ENCODE data around the gene ETV5.

Gene ETV5

DNA sequence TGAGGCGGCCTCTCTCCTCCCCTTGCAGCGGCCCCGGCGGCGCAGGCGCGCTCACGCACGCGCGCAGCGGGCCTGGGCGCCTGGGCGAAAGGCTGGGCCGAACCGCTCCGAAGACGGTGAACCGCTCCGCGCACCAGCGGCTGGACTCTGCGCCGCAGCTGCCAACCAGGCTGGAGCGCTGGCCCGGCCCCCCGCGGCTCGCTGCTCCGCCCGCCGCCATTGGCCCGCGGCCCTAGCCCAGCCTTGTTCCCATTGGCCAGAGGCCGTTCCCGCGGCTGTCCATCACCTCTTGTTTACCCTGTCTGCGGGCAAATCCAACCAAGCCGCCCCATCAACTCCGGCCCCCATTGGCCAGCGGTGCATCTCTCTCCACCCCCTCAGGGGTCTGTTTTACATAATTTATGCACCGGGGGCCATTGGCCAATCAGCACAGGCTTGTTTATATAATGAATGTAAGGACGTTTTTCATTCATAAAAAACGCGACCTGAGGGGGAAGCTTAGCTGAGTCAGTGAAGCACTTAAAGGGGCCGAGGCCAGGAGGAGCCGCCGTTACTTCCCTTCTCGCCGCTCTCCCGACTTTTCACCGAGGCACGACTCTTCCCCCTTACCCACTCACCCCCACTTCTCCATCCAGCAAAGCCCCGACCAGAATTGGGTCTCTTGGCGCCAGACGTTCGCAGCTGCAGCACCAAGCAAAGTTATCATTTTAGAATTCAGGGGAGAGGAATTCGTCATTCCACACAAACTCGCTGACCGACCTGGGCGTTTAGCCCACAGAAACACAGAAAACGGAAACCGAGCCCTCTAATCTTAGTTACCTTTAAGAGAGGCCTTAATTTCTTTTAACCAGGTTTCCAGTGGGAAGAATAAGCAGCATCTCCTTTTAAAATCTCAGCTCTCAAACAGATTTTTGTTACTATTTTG is at the start of gene ETV5:
ETV5 (minus strand) TSS at position 149 of the 925 bp plus-strand sequence. CDS start 3,221 bp downstream, outside the sequence.
- peak; percentile 96 for FAIRE-seq

DNA sequence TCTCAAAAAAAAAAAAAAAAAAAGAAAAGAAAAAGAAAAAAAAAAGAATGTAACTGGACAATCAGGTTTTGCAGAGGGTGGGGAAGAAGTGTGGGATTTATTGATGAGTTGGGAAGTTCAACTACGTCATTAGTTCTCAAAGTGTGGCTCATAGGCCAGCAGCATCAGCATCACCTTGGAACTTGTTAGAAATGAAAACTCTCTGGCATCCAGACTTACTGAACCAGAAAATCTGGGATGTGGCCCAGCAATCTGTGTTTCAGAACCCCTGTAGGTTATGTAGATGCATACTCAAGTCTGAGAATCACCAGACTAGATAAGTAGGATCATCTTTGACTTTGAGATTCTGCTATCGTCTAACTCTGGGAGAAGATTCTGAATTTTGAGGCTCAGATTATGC is 45.8 kb upstream of the ETV5 start:
- DNase-seq (ENCODE audit: extremely low spot score, insufficient read length, low read depth): no peak

More for the DNA sequence above, at the start of gene ETV5:
- peak; percentile 95 for DNase-seq (ENCODE audit: extremely low spot score, insufficient read length, low read depth)

DNA sequence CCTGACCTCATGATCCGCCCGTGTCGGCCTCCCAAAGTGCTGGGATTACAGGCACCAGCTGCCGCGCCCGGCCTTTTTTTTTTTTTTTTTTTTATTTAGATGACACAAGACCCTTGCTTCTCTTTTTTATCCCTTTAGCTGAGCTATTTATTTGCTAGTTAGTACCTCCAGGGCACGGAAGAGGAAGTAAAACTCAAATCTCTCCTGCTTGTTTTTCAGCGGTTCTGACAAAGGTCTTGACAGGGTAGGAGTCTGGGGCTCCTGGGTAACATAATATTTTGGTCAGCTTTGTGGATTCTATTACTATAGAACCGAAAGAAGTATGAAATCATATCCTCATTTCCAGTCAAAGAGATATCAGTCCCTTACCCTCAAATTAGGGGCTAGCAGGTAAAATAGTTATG is 44.0 kb upstream of the ETV5 start:
- DNase-seq (ENCODE audit: extremely low spot score, insufficient read length, low read depth) (peak; percentile 53), FAIRE-seq (peak; percentile 60)

More for the DNA sequence above, 45.8 kb upstream of the ETV5 start:
- FAIRE-seq: no peak

DNA sequence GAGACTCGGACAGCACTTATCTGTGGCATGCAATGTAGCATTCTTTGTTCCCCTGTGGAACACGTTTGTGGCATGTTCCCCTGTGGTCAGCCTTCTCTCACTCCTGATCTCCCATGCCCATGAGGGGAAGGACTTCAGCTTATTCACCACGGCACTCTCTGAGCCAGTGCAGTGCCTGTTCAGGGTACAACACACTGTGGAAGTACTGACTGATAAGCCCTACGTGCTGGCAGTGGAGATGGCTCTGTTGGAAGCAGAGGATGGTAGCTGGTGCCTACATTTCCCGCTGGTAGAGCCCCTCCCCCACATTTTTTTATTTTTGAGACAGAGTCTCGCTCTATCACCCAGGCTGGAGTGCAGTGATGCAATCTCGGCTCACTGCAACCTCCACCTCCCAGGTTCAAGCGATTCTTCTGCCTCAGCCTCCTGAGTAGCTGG is 43.5 kb upstream of the ETV5 start:
- DNase-seq (ENCODE audit: extremely low spot score, insufficient read length, low read depth): no peak
- FAIRE-seq: no peak

DNA sequence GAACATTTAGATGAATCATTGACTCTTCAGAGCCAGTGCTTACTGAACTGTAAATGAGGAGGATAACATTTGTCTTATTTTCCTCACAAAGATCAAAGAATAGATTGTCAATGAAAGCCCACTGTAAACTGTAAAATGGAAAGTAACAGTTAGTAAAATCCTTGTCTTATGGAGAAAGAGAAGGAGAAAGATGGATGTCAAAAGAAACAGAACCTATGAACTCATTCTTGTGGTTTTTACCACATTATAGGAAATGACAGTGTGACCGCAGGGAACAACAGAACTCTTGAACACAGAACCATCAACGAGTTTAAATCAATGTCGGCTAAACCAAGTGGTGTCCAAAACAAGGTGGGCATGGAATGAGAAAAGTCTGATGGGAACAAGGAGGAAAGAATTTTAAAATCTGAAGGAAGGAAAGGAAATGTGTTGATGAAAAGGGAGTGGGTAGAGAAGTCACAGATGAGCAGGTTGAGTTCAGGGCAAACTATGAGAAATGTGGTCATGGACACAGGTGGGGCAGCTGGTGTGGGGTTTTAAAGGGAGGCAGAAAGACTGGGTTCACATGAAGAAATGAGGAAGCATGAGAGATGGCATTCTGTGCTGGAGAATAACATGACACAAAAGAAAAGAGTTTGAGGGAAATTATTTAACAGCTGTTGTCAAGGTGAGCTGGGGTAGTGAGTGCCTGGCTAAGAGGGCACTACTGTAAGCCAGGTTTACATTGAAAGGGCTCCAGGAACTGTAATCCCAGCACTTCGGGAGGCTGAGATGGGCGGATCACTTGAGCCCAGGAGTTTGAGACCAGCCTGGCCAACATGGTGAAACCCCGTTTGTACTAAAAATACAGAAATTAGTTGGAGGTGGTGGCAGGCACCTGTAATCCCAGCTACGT is 42.4 kb upstream of the ETV5 start:
- FAIRE-seq (no peak), DNase-seq (ENCODE audit: extremely low spot score, insufficient read length, low read depth) (no peak)

DNA sequence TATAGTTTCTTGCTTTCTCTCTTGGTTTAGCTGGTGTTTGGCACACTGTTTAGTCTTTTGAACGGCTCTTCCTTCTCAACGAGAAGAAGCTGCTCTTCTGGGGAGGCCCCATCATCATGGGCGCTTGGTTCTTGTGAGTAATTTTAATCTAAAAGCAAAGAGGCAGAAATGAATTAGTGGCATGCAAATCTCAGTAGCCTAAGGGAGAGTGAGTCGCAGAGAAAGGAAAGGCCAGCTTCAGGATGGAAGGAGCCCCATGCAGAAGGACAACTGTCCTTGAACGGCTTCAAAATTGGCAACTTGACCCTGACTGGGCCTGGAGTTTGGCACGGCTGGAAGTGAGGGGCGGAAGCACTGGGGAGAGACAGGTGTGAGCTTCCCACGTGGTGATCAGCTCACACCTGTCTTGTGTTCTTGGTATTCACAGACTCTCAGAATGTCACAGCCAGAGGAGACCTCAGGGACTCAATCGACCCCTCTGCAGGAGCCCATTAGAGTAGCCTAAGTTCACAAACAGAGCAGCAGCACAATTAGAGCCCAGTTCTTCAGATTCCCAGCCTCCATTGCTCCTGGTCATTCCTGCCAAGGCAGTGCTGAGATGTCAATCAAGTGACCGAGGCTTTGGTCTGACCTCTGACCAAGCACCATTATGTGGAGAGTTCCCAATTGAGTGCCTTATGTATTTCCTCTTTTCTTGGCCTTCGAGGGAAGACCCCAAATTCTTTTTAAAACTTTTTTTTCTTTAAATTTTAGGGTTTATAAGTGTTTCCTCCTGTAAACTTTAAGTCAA is 41.3 kb upstream of the ETV5 start:
- FAIRE-seq (no peak), DNase-seq (ENCODE audit: extremely low spot score, insufficient read length, low read depth) (no peak)

DNA sequence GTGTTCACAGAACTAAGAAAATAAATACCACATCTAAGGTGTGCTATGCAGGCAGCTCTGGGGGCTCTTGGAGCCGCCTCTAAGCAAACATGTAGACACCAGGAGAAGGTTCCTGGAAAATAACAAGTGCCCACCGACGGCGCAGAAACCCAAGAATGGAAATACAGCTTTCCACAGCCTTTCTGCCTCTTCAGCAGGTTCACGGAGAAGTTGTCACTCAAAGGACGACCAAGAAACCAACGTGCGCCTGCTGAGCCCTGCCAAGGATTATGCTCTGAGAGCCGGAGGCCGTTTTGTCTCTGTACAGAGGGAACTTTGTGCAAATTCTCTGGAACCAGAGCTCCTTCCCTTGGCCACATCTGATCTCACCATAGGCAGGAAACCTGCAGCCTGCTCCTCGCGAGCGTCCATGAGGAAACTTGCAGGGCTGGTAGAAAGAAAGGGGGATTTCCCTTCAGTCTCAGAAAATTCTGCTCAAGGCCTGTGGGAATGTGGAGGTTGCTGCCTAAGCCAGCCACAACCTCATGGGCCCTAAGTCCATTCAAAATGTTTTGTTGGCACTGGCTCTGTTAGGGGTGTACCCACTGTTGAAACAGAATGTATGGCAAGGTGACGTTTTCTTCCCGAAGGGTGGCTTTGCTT is 40.6 kb upstream of the ETV5 start:
- no peak for FAIRE-seq
- no peak for DNase-seq (ENCODE audit: extremely low spot score, insufficient read length, low read depth)

DNA sequence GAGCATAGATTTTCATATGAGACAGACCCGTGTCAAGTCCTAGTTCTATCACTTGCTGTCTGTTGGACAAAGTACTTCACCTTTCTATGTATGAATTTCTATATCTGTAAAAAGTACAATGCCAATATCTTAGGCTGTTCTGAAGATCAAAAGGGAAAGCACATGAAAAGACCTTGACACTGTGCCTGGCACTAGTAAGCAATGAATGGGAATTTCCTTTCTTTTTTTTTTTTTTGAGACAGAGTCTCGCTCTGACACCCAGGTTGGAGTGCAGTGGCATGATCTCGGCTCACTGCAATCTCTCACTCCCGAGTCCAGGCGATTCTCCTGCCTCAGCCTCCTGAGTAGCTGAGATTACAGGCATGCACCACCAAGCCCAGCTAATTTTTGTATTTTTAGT is 35.4 kb upstream of the ETV5 start:
- DNase-seq (ENCODE audit: extremely low spot score, insufficient read length, low read depth) (no peak), FAIRE-seq (no peak)

DNA sequence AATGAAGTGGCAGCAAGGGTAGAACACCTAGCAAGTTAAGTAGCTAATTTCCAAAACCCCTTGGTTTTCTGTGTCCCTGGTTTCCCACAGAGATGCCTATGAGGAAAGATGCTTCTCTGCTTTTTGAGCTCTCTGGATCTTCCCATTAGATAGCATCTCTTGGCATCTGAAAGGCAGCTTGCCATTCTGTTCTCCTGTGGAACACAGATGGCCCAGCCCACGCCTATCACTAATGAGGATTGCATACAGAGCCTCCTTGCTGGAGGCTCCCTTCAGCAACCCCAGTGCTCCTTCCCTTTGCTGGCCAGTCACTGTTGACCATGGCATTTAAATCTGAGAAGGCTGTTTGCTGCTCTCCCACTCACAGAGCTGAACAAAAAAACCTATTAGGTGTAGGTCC is 34.4 kb upstream of the ETV5 start:
- FAIRE-seq (no peak), DNase-seq (ENCODE audit: extremely low spot score, insufficient read length, low read depth) (no peak)

DNA sequence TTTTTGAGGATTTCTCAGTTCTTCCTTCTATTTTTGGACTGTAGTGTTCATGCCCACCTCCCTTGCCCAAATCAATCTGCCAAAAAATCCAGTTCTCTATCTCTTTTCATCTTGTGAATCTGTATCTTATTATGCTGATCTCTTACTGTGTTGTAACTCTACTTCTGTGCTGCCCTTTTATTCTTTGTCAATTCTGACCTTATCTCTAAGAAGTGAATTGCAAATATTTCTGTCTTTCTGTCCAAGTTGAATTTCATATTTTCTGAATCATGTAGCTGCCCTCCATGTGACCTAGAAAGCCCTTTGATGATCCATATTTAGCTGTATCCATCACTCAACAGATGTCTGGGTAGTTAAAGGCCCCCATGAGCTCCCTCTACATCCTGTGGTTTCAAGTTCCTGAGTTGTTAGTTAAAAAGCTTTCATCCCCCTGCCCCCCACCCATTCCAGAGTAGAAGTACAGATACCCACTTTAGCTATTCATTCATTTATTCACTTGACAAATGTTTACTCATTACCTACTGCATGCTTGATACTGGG is 33.6 kb upstream of the ETV5 start:
- FAIRE-seq (no peak), DNase-seq (ENCODE audit: extremely low spot score, insufficient read length, low read depth) (no peak)

DNA sequence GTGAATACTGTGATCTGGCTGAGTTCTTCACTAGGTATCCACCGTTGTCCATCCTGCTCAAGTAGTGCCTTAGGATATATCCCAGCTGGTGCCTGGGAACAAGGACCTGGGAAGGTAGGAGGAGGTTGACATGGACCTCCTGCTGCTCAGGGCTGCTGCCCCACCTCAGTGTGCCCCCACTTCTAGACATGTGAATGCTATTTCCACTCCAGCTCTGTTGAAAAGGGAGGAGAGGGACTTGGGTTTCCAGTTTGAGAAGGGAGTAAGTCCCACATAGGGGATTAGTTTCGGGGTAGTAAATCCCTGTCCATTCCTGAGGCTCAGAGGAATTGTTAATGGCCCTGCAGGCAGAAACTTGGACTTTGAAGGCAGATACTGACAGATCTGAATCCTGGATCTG is 32.9 kb upstream of the ETV5 start:
- FAIRE-seq (no peak), DNase-seq (ENCODE audit: extremely low spot score, insufficient read length, low read depth) (no peak)

DNA sequence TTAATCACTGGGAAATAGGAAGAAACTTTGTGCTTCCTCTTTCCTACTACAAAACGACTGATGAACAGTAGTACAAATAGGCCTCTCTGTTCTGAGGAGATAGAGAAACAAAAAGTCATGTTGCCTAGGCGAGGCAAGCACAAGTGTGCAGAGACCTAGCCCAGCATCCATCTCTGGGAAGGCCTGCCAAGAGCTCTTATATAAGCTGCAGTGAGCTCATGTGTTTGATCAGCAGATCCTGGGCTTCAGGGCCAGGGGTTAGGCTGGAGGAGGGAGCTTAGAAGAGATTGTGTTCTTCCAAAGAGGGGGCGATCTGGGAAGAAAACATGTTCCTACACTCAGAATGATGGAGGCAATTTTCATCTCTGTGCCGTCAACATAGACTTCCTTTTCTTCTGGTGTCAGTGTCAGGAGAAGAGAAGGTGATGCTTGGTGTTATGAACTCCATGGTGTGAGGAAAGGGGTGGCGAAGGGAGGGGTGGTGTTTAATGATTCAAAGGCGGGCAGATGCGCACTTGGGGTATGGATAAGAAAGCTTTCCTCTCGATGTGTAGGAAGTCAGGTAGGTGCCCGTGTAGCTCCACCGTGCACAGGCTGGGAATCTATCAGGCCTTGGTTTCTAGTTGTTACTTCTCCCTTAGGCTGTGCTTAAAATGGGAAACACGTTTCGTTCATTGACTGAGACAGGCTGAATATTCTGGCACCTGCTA is 29.5 kb upstream of the ETV5 start:
- FAIRE-seq (no peak), DNase-seq (ENCODE audit: extremely low spot score, insufficient read length, low read depth) (no peak)

DNA sequence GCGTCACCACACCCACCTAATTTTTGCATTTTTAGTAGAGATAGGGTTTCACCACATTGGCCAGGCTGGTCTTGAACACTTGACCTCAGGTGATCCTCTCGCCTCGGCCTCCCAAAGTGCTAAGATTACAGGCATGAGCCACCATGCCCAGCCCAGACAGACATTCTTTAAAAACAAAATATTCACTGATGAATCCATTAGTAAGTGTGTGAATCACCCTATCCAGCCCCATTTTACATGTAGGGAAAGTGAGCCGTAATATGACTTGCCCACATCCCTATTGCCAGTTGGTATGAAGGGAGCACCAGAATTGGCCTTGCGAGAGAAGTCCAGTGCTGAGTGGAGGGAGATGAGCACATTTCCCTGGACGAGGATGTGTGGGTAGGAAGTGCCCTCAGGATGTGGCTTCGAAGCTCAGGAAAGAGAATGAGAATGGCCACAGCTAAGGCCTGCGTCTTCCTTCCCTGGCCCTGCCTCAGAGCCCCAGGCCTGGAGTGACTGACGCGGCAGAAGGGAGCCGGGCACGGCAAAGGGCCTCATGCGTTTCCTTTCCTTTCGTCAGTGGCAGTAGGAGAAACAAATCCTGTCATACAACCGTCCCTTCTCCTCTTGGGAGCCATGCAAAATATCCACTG is 28.3 kb upstream of the ETV5 start:
- DNase-seq (ENCODE audit: extremely low spot score, insufficient read length, low read depth): no peak
- FAIRE-seq: no peak

DNA sequence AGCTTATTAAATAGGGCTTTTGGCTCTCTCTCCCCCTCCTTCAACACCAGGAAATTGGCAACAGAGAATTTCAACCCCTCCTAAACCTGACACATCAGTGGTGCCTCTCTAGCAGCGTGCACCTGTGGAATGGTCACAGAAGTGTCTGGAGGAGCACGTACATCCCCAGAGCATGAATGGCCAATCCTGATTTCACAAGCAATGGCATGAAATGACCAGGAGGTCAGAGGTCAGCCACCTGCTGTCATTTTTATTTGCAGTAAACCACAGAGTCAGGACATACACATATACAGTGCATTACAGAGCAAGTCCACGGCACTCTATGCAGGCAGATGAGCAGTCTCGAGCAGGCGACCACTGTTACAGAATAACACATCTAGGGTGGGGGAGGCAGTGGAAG is 25.1 kb upstream of the ETV5 start:
- FAIRE-seq (no peak), DNase-seq (ENCODE audit: extremely low spot score, insufficient read length, low read depth) (no peak)

DNA sequence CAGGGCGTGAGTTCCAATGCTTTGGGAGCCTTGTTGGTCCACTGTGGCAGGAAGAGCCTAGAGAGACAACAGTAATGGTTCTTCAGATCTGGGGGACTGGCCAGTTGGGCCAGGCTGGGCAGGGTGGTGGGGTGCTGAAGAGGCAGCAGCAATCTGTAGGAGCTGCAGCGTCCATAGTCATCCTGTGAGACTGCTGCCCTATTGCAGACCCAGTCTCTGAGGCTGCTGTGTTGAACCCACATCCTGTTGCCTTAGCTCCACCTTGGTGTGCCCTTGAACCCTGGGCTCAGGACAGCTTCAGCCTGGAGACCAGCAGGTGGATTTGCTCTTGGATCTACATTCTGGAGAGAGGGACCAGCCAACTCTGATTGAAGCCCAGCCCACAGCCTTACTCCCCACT is 23.6 kb upstream of the ETV5 start:
- FAIRE-seq (no peak), DNase-seq (ENCODE audit: extremely low spot score, insufficient read length, low read depth) (no peak)

DNA sequence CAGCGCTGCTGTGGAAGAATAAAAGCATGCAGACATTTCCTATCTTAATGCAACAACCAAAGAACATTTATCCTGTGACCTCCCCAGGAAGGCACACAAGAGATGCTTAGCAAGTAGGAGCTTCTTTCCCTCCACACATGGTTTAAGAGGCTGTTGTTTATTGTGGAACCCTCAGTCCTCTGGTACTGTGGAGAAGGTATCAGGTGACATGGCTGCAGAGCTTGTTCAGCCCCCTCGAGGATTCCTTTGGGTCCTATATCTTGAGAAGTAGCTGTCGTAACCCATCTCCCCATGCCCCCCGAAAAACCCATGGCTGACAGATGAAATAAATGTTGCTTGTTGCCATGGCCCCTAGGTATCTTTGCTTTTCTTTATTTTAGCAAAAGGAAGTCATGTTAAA is 20.3 kb upstream of the ETV5 start:
- DNase-seq (ENCODE audit: extremely low spot score, insufficient read length, low read depth): no peak
- no peak for FAIRE-seq

DNA sequence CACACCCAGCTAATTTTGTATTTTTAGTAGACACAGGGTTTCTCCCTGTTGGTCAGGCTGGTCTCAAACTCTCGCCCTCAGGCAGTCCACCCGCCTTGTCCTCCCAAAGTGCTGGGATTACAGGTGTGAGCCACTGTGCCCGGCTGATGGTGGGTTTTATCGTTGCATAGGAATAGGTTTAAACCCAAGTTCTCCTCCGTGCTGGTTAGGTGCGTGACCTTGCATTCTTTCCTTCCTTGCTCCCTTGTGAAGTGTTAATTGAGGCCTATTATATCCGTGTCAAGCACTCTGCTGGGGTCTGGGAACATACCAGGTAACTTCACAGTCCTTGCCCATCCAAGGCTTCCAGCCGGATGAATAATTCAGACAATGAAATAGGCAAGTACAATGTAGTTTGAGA is 19.3 kb upstream of the ETV5 start:
- DNase-seq (ENCODE audit: extremely low spot score, insufficient read length, low read depth) (no peak), FAIRE-seq (no peak)

DNA sequence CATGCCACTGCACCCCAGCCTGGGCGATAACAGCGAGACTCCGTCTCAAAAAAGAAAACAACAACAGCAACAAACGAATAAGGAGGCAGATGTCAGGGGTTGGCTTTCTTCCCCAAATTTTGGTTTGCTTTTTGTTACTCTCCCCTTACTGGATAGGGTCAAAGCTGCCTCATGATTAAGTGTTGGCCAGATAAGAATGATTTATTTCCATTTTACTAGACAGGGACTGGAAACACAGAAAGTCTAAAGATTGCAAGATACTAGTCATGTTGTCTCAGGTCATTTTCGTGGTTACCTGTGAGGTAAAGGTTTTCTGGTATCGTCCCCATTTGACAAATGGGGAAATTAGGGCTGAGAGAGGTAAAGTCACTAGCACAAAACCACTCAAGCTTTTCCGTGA is 18.6 kb upstream of the ETV5 start:
- no peak for DNase-seq (ENCODE audit: extremely low spot score, insufficient read length, low read depth)
- FAIRE-seq: no peak

All from GM18507 (cell line).